ENCODE results near the gene DMXL2.

DNA sequence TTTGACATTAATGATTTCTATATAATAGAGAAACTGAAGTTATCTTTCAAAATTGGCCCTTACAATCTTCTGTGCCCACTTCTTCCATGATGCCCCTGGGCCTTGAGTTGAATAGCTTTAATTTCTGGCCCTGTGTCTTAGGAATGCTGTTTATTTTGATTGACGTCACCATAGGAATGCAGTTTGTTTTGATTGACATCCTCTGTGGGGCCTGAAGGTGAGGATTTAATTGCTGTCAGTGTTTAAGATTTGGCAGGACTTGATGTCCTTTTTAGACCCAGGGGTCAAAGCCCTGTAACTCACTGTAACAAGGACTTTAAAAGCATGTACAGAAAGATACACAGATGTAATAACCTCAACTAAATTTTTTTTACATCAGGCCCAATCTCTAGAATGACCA is 197.8 kb downstream of the DMXL2 start:
- TF ChIP-seq, protein P1, sequence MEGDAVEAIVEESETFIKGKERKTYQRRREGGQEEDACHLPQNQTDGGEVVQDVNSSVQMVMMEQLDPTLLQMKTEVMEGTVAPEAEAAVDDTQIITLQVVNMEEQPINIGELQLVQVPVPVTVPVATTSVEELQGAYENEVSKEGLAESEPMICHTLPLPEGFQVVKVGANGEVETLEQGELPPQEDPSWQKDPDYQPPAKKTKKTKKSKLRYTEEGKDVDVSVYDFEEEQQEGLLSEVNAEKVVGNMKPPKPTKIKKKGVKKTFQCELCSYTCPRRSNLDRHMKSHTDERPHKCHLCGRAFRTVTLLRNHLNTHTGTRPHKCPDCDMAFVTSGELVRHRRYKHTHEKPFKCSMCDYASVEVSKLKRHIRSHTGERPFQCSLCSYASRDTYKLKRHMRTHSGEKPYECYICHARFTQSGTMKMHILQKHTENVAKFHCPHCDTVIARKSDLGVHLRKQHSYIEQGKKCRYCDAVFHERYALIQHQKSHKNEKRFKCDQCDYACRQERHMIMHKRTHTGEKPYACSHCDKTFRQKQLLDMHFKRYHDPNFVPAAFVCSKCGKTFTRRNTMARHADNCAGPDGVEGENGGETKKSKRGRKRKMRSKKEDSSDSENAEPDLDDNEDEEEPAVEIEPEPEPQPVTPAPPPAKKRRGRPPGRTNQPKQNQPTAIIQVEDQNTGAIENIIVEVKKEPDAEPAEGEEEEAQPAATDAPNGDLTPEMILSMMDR (IDR thresholded peaks at IDR 0.05) = no peak
- no peak for TF ChIP-seq POLR2A (IDR thresholded peaks at IDR 0.05)
